Sigmoid colon (tissue), 4 donors: ENCODE data around the gene LRRC38.

ENCODE experiments used
- CTCF ChIP-seq, 4 experiments: fragments of 450-650 bp in 3 of 4; fragments of 200-600 bp in 1 of 4; IDR thresholded peaks; one replicate each; pipeline ENCODE4 v1.5.1; 2016 to 2019; ENCODE audit warnings: antibody characterized with exemption in 4 of 4, mild to moderate bottlenecking in 3 of 4, moderate library complexity in 2 of 4
- POLR2AphosphoS5 ChIP-seq, 4 donors: sonication (generic); formaldehyde crosslinking; IDR thresholded peaks; one replicate each; pipeline ENCODE4 v1.6.1; 2017; ENCODE audit warnings: antibody characterized with exemption in 4 of 4

- TF ChIP-seq CTCF (IDR thresholded peaks at IDR 0.05), result no peak
- TF ChIP-seq POLR2AphosphoS5 (IDR thresholded peaks at IDR 0.05), result no peak
These were observed 19.8 kb downstream of the LRRC38 start for GRCh38 chr1:13494025-13494424.
